Measurements from ENCODE around the gene WDR7.

- no peak for TF ChIP-seq CTCF (IDR thresholded peaks at IDR 0.05)
- no peak for TF ChIP-seq POLR2AphosphoS5 (IDR thresholded peaks at IDR 0.05)
- no peak for TF ChIP-seq EP300 (IDR thresholded peaks at IDR 0.05)
Observed at GRCh38 chr18:57062178-57062577, 411.0 kb downstream of the WDR7 start.
